Measurements from ENCODE around the gene MPDU1.
"Not testable (repeated sequence)": the region's sequence is repeated elsewhere in the genome, so short reads cannot be mapped to it uniquely, and the experiment has no call there.

MPDU1 gene

DNA sequence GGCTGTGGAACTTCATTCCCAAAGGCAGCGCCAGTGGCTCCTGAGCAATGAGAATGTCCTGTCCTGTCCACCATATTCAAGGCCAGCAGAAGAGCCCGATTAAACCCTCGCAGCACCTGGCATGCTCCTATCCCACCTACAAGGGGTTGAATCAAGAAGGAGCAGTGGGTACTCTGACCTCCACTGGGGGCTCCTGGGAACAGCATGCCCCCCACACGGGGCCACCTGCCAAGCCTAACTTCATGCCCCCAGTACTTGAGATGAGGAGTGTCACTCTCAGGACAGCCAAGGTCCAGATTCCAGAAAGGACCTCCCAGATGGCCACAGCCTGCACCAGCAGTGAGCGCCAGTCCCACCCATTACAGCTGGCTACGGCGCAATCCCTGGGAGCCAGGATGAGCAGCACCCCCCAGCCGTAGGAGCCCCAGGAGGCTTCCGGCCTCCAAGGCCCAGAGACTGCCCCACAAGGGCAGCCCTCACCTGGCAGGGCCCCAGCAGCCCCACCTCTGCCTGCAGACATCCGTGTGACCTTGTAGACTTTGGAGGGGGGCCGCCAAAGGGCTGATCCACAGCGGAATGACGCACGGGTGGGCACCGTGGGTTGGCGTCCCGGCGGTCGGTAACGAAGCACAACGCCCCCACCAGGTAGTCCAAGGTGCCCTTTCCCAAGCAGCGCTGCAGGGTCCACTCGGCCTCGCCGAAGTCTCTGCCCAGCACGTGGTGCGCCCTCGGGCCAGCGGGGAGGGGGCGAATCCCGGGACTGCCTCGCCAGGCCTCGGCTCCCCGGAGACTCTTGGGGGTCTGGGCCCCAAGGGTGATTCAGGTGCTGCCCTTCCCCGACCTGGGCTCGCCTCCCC lies 1.0 kb upstream of the MPDU1 start:
- no peak for DNase-seq

DNA sequence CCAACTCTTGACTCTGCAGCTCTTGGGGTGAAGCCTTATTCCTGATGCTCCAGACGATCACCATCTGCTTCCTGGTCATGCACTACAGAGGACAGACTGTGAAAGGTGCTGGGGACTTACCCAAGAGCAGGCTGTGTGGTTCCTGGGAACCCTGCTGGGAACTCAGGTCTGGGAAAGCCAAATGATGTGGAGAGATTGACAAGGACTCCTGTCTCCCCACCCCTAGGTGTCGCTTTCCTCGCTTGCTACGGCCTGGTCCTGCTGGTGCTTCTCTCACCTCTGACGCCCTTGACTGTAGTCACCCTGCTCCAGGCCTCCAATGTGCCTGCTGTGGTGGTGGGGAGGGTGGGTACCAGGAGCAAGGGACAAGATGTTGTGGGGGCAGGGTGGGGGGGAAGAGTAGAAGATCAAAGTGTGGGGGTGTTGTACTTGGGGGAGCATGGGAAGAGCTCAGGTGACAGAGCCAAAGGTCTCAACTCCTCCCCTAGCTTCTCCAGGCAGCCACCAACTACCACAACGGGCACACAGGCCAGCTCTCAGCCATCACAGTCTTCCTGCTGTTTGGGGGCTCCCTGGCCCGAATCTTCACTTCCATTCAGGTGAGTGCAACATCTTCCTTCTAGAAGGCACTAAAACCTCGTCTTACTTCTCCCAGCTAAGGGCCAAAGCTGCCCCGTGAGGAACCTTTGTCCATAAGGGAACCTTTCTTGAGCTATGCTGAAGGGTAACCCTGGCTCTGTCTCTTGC lies 3.2 kb downstream of the MPDU1 start:
- no peak for DNase-seq

DNA sequence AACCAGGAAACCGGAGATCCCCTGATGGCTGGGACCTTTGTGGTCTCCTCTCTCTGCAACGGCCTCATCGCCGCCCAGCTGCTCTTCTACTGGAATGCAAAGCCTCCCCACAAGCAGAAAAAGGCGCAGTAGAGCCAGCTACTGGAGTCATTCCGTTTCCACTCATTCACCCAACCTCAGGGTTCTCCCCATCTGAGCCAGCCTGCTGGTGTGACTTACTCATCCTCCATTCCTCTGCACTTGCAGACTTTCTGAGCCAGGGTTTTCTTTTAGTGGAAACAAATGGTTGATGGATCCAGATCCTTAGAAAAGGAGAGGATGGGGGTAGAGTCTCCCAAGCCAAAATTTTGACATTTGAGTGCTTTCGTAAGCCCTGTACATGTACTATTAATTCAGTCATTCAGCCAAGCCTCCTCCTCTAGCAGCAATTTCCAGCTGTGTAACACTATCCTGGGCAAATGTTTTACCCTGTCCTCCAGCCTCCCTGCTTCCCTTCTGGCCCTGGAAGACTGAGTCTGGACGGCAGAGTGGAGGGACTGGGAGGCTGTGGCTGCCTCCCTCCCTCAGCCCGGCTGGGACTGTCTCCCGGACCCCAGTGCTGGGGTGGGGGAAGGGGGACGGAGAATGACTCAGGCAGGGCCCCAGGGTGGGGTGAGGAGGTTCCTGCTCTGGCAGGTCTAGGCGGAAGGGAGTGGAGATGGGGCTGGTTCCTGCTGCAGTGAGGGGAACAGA lies 3.9 kb downstream of the MPDU1 start:
- no peak for DNase-seq

DNA sequence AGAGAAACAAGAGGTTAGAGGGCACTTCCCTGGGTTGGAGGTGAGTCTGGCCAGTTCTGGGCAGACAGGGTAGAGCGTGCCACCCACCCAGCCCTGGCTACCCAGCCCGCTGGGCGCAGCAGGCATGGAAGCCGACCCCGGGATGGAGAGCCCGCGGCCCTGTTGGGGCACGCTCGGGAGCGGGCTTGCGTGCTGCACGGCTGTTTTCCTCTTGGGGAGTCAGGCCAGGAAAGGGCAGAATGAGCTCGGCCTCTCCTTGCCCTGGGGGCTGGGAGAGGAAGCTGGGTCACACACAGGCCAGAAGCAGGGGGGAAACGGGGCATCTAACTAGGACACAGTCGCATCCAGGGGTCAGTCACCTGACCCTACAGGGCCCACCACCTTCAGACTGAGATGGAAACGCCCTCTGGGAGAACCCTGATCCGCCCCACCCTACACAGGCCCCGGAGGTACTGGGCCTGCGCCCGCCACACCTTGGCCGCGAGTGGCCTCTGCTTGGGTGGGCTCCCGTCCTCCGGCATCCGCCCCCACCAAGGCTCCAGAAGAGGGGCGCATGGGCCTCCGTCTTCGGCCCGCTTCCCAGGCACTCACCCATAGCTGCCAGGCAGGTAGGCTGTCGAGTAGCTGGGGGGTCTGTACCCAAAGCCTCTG lies 5.0 kb downstream of the MPDU1 start:
- no peak for DNase-seq

DNA sequence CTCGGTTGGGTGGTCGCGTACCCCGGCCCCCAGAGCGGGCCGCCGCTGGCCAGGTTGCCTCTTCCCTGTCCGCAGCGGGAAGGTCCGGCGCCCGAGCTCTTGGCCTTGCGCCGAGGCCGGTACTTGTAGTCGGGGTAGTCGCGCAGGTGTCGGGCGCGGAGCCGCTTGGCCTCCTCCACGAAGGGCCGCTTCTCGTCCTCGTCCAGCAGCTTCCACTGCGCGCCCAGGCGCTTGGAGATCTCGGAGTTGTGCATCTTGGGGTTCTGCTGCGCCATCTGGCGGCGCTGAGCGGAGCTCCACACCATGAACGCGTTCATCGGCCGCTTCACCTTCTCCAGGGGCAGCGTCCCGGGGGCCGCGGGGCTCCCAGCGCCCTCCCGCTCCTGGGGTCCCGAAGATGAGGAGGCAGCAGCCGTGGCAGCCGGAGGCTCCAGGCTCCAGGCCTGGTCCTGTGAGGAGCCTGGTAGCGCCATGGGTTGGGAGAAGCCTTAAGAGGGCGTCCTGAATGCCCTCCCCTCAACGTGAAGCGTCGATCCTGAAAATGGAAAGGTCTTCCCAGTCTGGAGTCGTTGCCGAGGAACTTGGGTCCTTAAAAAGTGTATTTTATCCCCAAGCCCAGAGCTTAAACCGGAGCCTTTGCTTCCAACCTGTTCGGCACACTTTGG lies 5.7 kb downstream of the MPDU1 start:
- DNase-seq, result peak; percentile 90

DNA sequence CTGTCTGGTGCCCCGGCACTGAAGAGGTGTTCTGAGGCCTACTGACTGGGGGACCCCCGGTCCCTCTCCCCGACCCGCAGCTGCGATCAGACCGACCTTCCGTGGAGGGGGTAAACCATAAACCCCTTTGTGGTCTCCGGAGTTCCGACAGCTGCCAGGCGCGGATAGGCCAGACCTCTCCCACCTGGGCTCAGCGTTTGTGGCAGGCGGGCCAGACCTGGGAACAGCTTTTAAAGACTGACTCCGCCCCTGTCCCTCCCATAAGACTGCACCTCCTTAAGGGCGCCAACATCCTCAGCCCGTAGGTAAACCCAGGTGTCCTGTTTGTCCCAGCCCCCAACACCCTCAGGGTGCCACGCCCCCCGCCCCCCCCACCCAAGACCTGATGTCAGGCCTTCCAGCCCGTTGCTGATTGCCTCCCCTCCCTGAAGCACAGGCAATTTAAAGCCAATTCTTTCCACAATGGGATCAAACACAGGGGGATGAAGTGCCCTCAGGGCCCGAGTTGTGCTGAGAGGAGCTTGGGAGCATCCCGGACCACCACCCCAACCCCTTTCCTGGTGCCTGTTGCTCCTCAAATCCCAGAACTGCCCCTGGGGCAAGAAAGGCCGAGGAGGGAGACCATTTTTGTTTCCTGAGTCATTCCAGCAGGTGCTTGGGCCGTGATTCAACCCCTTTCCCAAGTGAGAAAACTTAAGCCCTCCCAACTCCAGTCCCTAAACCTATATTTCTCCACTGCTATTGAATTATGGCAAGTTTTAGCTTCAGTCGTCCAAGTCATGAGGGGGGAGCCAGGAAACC lies 6.4 kb downstream of the MPDU1 start, which contains the start of gene SOX15:
Gene SOX15 (minus strand): TSS at position 204 of the 801 bp plus-strand sequence. CDS start 418 bp downstream, outside the sequence.
- no peak for DNase-seq

DNA sequence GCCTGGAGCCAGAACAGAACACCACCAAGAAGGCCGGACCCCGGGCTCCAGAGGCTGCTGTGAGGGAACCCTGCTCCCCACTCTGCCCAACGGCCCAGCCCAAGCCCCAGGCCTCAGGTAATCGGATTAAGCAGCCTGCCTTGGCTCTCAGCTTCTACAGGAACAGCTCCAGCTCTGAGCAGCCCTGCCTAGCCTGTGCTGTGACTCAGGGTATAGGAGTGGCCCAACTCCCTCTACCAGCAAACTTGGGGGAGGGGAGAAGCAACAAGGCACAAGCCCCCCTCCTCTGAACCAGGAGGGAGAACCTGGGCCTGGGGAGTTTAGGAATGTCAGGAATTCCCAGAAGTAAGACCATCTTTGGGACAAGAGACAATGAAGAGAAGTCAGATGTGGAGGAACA lies 7.1 kb downstream of the MPDU1 start:
- no peak for DNase-seq

DNA sequence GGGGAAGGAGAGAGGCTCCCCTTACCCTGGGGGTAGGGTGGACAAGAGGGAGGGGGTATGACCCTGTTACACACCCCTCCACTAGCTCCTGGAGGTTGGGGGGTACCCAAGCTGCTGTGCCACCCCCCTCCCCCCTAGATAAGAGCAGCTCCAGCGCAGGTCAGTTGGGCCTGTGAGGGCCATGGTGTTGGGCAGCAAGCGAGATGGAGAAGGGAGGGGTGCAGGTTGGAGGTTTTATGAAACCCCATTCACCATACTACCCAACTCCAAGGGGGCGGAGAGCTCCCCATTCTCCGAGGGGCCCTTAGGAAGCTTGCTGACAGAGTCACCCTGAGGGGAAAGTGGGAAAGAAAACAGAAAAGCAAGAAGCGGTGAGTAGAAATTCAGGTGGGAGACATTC lies 7.9 kb downstream of the MPDU1 start:
- DNase-seq, result no peak

DNA sequence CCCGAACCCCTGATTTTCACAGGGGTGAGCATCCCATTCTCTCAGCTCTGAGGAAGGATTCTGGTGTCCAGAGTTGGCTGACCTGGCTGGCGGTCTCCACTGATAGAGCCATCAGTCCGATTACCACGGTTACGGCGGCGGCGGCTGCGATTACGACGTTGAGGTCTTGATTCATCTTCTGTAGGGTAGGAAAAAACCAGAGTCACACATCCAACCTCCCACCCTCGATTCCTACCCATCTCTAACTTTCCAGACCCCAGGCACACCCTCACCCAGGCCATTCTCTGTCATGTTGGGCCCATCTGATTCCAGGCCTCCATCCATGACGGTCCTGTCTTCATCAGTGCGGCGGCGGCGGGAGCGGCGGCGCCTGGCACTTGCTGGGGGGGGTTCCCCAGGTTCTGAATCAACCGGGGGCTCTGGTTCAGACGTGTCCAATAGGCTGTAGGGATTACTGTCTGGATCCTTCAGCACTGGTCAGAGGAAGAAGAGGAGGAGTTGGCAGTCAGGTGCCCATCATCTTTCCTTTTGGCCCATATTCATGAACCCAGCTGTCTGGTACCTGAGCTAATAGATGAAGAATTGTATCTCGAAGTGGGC lies 8.9 kb downstream of the MPDU1 start:
- no peak for DNase-seq

DNA sequence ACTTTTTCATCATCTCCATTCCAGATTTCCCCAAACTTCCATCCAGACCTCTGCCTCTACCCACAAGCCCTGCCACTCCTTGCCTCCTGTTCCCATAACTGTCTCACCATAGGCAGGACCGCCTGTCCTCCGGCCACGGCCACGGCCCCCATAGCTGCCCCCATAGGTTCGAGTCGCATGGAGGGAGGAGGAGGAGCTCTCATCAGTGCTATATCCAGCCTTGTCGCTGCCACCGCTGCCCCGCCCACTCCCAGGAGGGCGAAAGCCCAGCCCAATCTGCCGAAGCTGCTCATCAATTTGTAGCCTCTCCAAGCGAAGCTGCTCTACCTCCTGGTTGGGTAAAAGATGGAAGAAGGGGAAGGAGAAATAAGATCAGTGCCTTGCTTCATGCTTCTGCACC lies 9.6 kb downstream of the MPDU1 start:
- DNase-seq, result no peak

DNA sequence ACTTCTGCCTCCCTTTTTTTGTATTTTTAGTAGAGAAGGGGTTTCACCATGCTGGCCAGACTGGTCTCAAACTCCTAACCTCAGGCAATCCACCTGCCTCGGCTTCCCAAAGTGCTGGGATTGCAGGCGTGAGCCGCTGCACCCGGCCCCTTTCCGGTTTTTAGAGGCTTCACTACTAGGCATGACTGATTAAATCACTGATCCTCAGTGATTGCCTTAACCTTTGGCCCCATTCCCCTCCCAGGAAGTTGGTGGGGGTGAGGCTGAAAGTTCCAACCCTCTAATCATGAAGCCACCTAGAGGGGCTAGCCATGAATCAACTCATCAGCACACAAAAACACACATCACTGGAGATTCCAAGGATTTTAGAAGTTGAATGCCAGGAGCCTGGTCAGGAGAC lies 13.9 kb downstream of the MPDU1 start:
- not testable (repeated sequence) for DNase-seq

DNA sequence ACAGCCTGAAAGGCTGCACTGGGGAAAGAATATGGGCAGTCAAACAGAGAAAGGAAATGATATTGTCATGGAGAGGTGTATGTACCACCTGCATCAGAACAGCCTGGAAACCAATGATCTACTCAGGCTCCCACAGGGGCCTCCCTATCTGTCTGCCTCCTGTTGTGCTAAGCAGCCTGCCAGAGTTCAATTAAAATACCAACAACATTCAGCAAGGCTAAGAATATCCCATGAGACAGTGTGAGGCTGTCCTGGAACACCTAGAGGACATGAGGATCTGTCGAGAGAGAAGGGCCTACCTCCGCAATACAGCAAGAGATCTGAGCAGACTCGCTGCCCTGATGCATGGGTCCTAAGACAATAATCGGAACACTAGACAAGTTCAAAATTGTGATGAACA lies 22.6 kb downstream of the MPDU1 start:
- no peak for DNase-seq

DNA sequence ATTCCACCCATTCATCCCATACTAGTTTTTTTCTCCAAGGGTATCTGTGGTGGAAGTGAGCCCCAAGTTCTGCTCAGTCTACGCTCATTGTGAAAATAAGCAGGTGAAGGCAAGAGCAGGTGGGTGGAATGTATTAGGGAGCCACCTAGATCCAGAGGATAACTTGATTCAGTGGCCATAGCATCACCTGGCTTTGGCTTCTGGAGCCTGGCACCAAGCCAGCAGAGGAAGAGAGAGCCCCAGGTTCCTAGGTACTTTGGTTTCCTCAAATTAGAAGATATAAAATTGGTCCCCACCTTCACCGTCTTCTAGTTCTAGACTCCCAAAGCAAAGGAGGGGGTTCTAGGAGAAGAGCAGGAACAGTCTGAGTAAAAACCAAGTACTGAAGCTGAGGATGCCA lies 27.0 kb downstream of the MPDU1 start:
- DNase-seq, result no peak

DNA sequence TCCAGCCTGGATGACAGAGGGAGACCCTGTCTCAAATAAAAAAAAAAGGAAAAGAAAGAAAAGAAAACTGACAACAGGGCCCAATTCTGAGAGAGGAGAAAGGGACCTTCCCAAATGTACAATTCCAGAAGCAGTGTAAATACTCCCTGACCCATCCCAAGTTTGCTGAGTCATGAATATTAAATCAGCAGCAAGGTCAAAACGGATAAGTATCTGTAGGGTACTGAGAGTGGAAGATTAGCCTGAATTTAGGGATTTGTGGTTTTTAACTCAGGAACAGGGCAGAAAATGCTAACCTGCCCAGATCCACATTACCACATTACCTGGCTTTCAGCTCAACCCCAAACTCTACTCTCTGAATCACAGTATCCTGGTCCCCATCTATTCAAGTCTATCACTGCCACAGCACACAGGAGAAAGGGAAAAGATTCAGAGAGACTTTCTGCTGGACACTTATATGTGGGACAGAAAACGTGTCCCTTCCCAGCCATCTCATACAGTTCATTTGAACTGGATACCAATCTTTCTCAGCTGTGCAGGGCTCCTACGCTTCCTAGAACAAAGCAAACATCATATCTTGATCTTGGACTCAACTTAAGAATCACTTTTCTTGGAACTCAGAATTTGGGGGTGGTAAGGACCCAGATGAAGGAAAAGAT lies 28.1 kb downstream of the MPDU1 start:
- DNase-seq, result no peak

DNA sequence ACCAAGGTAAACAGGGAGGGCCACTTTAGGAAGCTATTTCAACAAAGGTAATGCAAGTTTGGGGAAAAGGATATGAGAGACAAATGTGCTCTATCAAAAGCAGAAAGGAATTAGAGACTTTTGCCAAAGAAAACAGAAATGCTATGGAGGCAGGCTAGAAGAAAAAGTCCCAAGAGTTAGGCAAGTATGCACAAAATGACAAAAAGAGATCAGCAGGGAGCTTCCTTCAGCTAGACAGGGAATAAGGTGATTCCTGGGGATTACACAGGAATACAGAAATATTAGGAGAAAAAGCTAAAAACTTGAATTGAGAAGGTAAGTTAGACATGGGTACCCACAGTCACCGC lies 28.6 kb downstream of the MPDU1 start:
- no peak for DNase-seq

DNA sequence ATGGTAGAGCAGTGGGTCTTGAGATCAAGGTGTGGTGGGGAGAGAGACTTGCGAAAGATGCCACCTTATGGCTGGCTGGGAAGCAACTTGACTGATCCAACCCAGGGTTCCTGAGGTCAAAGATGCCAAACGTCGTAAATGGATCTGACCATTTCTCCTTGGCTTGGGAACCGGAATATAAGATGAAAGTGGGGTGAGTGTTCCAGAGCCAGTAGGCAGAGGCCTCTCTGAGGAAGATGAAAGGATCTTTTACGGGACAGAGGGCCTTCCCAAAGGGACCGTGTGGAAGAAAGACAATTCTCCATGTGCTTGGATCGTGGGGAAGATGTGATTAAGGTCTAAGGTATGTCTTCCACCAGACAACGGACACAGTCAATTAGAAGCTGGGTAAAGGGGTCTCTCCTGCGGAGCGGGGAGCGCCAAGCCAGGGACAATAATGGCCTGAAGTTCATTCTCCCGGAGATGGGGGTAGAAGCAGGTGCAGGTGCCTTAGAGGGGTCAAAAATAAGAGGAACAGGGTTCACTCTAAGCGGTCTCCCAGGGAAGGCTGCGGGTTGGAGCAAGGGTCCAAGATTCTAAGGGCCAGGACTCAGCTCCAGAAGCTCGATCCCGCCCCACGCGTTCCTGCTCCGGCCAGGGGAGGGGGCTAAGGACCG lies 30.2 kb downstream of the MPDU1 start:
- DNase-seq, result no peak

DNA sequence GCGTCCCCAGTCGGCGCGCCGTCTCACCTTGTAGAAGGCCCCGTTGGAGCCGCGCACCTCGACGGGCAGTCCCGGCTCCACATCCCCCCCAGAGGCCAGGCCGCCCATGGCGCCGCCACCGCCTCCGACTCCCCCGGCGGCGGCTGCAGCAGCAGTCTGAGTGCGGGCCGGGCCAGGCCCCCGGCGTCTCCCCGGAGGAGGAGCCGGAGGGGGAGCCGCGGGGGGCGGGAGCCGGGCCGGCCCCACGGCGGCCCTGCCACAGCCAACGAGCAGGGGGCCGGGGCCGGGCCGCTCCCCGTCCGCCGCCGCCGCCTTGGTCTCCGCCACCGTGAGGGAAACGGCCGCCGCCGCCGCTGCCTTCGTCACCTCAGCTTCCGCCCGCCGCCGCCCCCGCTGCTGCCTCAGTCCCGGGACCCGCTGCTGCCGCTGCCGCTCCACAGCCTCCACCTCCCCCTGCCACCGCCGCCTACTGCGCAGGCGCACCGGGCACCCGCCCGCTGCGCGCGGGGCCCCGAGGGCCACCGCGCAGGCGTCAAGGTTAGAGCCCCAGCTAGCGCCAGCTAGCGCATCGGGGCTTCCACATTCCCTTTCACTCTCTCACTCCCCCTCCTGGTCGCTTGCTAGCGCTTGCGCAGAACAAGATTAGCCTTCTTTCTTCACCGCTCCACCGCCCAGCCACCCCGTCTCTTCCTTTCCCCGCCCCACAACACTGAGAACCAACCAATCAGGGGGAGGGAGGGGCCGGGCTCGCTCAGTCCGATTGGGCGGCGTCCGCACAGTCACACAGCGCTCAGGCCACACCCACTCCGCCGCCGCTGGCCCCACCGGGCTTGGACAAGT lies 31.0 kb downstream of the MPDU1 start, which contains the start of gene FXR2:
Gene FXR2 (minus strand): TSS at position 473 of the 840 bp plus-strand sequence. CDS start 365 bp downstream, at position 108.
- DNase-seq, result peak; percentile 100

DNA sequence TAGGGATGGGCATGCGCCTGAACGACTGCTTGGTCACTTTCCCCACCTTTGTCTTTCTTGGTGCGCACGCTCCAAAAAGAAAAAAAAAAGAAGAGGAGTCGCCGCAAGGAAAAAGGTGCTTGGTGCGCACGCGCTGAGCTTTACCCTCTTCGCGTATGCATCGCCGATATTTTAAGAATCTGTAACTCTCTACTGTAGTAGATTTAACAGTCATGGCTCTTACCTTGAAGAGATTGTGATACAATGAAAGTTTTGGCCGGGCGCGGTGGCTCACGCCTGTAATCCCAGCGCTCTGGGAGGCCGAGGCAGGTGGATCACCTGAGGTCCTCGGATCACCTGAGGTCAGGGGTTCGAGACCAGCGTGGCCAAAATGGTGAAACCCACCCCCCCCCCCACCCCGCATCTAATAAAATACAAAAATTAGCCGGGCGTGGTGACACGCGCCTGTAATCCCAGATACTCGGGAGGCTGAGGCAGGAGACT lies 31.7 kb downstream of the MPDU1 start:
- DNase-seq, result no peak

DNA sequence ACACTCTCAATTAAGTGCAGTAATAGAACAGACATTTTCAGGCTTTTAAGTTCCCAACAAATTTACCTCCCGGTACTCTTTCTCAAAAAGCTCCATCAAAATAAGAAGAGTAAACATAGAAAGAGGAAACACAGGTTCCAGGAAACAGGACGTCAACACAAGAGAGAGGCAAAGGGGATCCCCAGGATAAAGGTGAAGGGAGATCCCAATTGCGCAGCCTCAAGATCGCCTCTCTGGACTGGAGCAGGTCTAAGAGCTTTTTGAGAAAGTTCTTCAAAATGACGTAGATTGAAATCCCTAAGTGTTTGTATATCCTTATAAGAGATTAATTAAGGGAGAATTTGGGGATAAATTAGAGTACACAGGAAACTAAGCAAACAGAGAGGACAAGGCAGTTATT lies 35.0 kb downstream of the MPDU1 start:
- DNase-seq, result no peak
